ENCODE data around the gene LDLRAD4.
"Not testable (repeated sequence)": the region's sequence is repeated elsewhere in the genome, so short reads cannot be mapped to it uniquely, and the experiment has no call there.

LDLRAD4 gene

DNA sequence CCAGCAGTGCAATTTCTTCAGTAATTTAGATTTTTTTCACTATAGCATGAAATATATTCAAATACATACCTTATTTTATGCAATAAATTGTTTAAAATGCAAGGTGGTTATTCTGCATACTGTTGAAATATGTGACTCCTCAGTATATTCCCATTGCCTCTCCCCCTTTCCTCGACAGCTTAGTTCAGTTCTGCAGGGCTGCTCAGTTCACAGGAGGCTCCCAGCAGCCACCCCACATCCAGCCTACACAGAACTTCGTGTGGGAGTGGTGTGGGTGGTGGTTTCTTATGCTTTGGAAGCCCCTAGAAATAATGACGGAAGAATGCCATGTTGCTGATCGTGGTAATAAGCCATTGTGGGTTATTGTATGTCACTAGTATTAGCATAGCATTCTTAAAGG is 428.1 kb downstream of the LDLRAD4 start:
- Histone ChIP-seq H3K4me1 (no peaks in the 10 kb centered on the region), H3K9me3 (no peaks in the 10 kb centered on the region), H3K36me3 (replicated peaks) (no peaks in the 10 kb centered on the region), H3K4me3 (no peak overlapping the region), H3K27me3 (ENCODE audit: low read depth) (no peaks in the 10 kb centered on the region)
- no peak for DNase-seq (ENCODE audit: low spot score in 2 of 2)
- in situ Hi-C loops (cut with MboI; ENCODE audit: low sequenced_read_pairs) = loop anchor here (25.0 kb wide), 1 partner anchor 434 kb away; the partner anchor contains the start of gene LDLRAD4

DNA sequence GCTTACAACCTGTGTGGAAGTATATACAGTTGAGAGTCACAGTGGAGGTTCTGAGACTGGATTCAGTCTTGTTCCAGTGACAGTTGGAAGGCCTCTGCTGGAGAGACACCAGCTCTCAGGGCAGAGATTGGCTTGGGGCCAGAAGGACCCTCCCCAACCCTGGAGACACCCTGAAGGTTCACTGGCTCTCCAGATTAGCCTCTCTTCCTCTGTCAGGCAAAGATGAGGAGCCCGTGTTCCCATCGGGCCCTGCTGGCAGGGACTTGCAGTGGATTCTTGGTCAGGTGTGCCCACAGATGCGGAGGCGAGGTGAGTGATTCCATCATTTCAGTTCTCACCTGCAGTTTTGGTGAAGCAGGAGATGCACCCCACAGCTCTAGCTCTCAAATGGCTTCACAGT is 429.2 kb downstream of the LDLRAD4 start:
- no peaks in the 10 kb centered on the region for H3K36me3 ChIP-seq (replicated peaks)
- no peaks in the 10 kb centered on the region for H3K27me3 ChIP-seq (ENCODE audit: low read depth)
- no peaks in the 10 kb centered on the region for H3K4me1 ChIP-seq
- H3K9me3 ChIP-seq = no peaks in the 10 kb centered on the region
- no peak for DNase-seq (ENCODE audit: low spot score in 2 of 2)
- H3K4me3 ChIP-seq = no peak overlapping the region
- in situ Hi-C loops (cut with MboI; ENCODE audit: low sequenced_read_pairs) = loop anchor here (25.0 kb wide), 1 partner anchor 435 kb away; the partner anchor contains the start of gene LDLRAD4

DNA sequence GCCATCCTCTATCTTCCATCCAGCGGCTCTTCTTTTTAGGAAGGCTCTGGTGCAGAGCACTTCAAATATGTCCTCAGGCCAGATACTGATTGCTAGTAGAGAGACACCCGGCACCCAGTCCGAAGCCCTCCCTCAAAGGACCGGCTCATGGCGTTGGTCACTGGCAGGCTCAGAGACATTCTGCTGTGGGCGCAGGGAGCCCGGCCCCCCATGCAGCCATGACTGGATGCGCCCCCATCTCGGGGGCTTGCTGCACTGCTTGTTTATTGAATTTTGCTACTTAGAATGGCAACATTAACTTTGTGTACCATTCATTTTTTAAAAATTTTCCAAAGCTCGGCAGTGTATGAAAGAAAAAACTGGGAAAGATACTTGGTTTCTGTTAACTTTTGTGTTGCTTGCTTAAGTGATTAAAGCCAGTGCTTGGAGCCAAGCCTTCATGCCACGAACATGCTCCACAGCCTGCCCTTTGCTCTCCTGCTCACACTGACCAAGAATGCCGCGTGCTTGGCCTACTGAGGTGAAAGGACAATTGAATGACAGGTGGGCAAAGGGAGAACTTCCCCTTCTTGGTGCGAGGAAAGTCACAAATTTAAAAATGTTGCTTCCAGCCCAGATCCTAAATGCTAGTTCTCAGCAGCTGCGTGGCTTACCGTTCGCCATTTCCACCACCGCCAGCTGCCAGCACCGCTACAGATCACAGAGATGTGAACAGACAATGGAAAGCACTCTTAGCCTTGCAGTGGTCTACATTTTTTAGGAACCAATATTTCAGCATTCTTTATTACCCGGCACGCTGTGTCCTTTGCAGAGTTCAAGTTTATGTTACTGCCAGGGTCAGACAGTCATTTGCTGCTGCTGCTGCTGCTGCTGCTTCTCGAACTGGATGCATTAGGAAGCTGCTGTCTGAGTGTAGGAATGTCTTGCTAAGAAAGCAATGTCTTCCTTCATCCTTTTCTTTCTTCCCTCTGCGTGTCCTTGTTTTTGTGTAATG is 431.1 kb downstream of the LDLRAD4 start:
- Histone ChIP-seq H3K4me3 (no peak overlapping the region), H3K4me1 (no peaks in the 10 kb centered on the region), H3K27me3 (ENCODE audit: low read depth) (no peaks in the 10 kb centered on the region), H3K9me3 (no peaks in the 10 kb centered on the region), H3K36me3 (replicated peaks) (no peaks in the 10 kb centered on the region)
- no peak for DNase-seq (ENCODE audit: low spot score in 2 of 2)
- in situ Hi-C loops (cut with MboI; ENCODE audit: low sequenced_read_pairs) = loop anchor here (25.0 kb wide), 1 partner anchor 437 kb away; the partner anchor contains the start of gene LDLRAD4

DNA sequence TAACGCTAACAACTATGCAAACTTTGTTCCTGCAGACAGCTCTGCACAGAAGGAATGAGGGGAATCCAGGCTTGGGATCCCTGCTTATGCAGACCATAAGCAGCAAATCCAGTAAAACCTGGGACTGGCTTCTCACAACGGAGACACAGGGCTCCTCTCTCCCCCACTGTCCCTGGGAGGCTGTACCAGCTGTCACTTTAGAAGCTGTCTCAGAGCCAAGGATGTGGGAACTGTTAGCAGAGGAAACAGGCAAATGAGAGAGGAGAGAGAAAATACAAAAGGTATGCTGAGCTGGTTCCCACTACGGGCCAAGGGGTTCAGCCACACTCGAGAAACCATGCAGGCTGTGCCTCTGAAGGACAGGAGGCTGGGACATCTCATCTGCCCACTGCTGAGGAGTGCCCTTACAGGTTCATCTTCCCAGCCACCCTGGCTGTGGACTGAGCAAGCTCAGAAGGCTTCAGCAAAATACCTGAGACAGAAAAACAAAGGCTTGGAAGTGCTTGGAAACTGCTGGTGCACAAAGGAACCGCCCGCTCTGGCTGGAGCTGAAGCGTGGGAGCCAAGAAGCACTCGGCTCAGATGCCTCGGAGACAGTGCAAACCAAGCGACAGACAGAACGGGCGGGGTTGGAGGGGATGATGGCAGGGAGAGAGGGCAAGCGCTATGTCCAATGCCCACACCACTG is 435.3 kb downstream of the LDLRAD4 start:
- no peaks in the 10 kb centered on the region for H3K36me3 ChIP-seq (replicated peaks)
- H3K4me1 ChIP-seq = no peaks in the 10 kb centered on the region
- H3K4me3 ChIP-seq = no peak overlapping the region
- in situ Hi-C loops (cut with MboI; ENCODE audit: low sequenced_read_pairs) = no loop called here
- DNase-seq (ENCODE audit: low spot score in 2 of 2) = no peak
- no peaks in the 10 kb centered on the region for H3K9me3 ChIP-seq
- no peaks in the 10 kb centered on the region for H3K27me3 ChIP-seq (ENCODE audit: low read depth)

DNA sequence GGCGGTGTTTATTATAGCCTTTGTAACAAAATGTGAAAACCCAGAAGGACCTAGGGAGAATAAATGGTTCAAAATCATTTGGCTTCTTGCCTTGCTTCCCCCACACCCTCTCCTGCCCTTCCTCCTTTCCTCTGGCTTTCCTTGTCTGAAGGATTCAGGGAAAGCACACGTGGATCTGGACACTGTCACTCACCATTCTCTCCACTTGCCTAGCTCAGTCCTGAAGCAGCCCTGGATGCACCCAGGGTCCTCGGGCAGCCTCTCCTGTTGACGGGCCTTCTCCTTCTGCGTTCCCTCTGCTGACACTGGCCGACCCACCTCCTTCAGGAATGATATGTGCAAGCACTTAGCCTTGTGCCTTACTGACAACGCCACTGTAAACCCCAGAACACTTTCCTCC is 439.4 kb downstream of the LDLRAD4 start:
- Histone ChIP-seq H3K4me3 (no peak overlapping the region), H3K9me3 (no peaks in the 10 kb centered on the region), H3K4me1 (no peaks in the 10 kb centered on the region), H3K36me3 (replicated peaks) (no peaks in the 10 kb centered on the region), H3K27me3 (ENCODE audit: low read depth) (no peaks in the 10 kb centered on the region)
- in situ Hi-C loops (cut with MboI; ENCODE audit: low sequenced_read_pairs) = no loop called here
- DNase-seq (ENCODE audit: low spot score in 2 of 2) = no peak

DNA sequence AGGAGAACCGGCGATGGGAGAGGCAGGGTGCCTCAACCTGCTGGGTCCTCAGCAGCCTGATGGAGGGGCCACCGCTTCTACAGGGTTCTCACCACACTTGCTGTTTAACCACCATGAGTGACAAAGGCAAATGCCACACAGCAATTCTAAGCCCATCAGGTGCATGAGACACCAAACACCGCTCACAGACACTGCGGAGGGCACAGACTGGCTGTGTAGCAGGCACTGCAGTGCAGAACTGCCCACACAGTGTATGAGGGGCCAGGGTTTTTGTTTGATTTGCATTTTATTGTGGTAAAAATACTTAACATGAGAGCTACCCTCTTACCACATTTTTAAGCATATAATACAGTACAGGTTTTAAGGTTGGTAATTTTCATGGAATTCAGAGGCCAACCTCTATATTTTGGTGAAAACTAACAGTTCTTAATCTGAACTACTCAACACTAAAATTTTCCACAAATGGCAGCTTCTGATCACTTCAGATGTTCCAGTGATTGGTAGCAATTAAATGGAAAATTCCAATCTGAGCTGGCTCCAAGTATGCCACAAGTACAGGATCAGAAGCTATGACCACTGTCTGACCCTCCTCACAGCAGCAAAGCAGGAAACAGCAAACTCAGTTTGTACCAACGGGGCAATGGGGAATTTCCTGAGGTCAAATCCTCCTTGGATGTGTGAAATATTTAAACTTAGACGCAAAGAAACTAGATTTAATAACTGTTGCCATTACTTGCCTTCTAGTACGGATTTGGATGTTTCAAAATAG is 440.1 kb downstream of the LDLRAD4 start:
- Histone ChIP-seq H3K9me3 (no peaks in the 10 kb centered on the region), H3K27me3 (ENCODE audit: low read depth) (no peaks in the 10 kb centered on the region), H3K4me1 (no peaks in the 10 kb centered on the region), H3K4me3 (no peak overlapping the region), H3K36me3 (replicated peaks) (no peaks in the 10 kb centered on the region)
- in situ Hi-C loops (cut with MboI; ENCODE audit: low sequenced_read_pairs) = no loop called here
- no peak for DNase-seq (ENCODE audit: low spot score in 2 of 2)

DNA sequence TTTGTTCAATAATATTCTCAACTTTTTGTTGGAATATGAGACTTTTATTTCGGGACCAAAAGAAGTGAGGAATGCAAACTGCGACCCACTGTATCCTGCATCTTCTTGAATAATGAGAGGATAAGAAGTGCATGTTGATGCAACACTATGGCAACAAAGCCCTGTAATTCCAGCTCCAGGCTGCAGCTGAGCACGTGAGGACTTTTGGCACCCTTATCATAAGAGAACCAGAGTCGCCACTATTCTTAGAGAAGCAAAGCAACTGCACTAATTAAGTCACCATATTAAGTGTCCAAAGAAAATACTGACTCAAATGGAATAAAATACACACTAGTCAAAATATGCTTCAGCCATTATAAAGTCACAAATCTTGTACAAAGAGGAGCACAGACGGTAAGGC is 441.9 kb downstream of the LDLRAD4 start:
- in situ Hi-C loops (cut with MboI; ENCODE audit: low sequenced_read_pairs) = no loop called here
- Histone ChIP-seq H3K4me1 (no peaks in the 10 kb centered on the region), H3K4me3 (no peak overlapping the region), H3K9me3 (no peaks in the 10 kb centered on the region), H3K27me3 (ENCODE audit: low read depth) (no peaks in the 10 kb centered on the region), H3K36me3 (replicated peaks) (peaks cover 1% of the 10 kb centered on the region; the same call in 1 of the 2 replicates)
- no peak for DNase-seq (ENCODE audit: low spot score in 2 of 2)

DNA sequence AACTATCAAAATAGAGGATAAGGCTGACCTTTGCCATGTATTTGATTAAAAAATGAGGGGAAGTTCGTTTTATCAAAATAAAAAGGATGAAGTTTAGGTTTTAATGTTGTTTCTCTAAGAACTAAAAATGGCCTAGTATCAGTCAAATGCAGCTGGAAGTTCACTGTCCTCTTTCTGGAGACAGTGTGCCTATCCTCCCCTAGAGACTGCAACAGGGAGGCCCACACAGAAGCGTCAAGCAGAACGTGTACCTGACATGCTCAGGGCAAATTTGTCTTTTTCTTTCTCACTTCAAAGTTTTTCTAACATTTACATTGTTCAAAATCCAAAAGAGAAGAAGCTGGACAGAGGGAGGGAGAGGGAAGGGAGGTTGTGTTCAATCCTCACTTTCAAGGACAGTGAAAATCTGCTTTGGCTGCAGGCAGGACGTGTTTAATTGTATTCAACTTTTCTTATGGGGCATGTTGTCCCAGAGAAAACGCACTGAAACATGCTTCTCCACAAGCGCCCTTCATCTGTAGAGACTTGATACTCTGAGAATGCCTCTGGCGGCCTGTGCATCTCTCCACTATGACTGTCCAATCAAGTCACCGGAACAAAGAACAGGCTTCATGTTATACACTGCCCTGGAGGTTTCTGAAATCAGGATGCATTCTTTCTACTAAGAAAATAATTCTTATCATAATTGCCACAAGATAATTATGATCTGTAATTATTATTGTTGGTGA is 442.7 kb downstream of the LDLRAD4 start:
- Histone ChIP-seq H3K9me3 (no peaks in the 10 kb centered on the region), H3K4me1 (no peaks in the 10 kb centered on the region), H3K27me3 (ENCODE audit: low read depth) (no peaks in the 10 kb centered on the region), H3K4me3 (no peak overlapping the region), H3K36me3 (replicated peaks) (peaks cover 8% of the 10 kb centered on the region)
- in situ Hi-C loops (cut with MboI; ENCODE audit: low sequenced_read_pairs) = no loop called here
- DNase-seq (ENCODE audit: low spot score in 2 of 2) = no peak

DNA sequence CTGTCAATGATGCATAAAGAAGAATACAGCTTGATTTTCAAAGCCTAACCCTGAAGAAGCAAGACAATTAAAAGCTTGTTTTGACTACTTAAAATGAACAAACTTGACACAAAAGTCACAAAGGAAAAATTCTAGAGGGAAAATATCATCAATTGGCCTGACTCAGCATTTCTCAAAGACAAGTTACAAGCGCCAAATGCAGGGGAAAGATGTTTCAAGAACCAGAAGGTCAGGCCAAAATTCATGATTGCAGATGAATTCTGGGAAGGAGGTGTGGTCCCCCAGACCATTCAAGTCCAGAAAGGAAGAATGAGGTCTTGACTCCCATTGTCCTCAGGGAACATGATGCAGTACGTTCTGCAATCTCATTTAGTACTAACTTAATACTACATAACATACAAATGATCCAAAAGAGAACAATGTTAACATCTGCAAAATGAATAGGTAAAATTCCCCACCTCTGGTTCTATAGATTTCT is 443.3 kb downstream of the LDLRAD4 start:
- H3K4me1 ChIP-seq = no peaks in the 10 kb centered on the region

DNA sequence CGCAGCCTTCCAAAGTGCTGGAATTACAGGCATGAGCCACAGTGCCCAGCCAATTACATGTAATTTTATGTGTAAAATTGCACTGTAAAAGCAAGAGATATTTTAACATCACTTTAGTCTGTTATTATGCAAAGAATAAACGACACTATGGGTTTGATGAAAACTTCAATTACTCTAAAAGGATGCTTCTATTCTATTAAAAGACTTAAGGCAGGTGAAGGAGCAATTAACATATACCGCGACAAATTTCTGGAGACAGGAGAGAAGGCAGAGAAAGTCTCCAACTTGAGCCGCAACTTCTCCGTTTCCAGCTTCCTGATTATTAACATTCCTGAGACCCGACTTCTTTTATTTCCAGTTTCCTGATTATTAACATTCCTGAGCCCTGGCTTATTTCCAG is 454.1 kb downstream of the LDLRAD4 start:
- Histone ChIP-seq H3K27me3 (ENCODE audit: low read depth) (no peaks in the 10 kb centered on the region), H3K4me3 (no peak overlapping the region), H3K36me3 (replicated peaks) (no peaks in the 10 kb centered on the region; the same call in 1 of the 2 replicates), H3K4me1 (peaks cover 5% of the 10 kb centered on the region), H3K9me3 (no peaks in the 10 kb centered on the region)
- in situ Hi-C loops (cut with MboI; ENCODE audit: low sequenced_read_pairs) = no loop called here
- peak in 1 of 2 experiments; percentile 33 for DNase-seq (ENCODE audit: low spot score in 2 of 2)

More for the DNA sequence above, 443.3 kb downstream of the LDLRAD4 start:
- no peak for DNase-seq (ENCODE audit: low spot score in 2 of 2)
- no peaks in the 10 kb centered on the region for H3K27me3 ChIP-seq (ENCODE audit: low read depth)
- in situ Hi-C loops (cut with MboI; ENCODE audit: low sequenced_read_pairs) = no loop called here
- no peaks in the 10 kb centered on the region for H3K9me3 ChIP-seq
- H3K36me3 ChIP-seq (replicated peaks) = peaks cover 10% of the 10 kb centered on the region
- no peak overlapping the region for H3K4me3 ChIP-seq

DNA sequence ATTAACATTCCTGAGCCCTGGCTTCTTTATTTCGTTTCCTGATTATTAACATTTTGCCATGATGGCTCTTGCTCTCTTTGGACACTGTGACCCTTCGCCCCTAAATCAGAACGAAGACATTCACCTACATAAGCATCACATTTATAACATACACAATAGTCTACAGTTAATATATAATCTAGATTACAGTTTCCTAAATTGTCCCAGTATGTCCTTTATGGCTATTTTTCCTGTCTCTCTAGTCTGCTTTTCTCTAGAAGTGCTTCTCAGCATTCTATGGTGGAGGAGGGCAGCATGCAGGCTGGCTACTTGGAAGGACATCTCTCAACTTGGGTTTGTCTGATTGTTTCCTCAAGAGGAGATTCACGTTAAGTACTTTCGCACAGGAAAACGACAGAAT is 457.9 kb downstream of the LDLRAD4 start:
- Histone ChIP-seq H3K4me1 (peaks cover 5% of the 10 kb centered on the region), H3K27me3 (ENCODE audit: low read depth) (no peaks in the 10 kb centered on the region), H3K9me3 (no peaks in the 10 kb centered on the region), H3K4me3 (no peak overlapping the region), H3K36me3 (replicated peaks) (no peaks in the 10 kb centered on the region)
- no peak for DNase-seq (ENCODE audit: low spot score in 2 of 2)
- in situ Hi-C loops (cut with MboI; ENCODE audit: low sequenced_read_pairs) = no loop called here

DNA sequence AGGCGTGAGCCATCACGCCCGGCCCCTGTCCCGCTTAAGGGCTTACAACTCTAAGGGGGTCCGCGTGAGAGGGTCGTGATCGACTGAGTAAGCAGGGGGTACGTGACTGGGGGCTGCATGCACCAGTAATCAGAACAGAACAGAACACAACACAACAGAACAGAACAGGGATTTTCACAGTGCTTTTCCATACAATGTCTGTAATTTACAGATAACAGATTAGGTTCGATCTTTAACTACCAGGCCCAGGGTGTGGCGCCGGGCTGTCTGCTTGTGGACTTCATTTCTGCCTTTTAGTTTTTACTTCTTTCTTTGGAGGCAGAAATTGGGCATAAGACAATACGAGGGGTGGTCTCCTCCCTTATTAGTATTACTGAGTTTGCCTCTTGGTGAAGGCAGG is 458.8 kb downstream of the LDLRAD4 start:
- H3K4me3 ChIP-seq, H3K9me3 ChIP-seq: not testable (repeated sequence)

DNA sequence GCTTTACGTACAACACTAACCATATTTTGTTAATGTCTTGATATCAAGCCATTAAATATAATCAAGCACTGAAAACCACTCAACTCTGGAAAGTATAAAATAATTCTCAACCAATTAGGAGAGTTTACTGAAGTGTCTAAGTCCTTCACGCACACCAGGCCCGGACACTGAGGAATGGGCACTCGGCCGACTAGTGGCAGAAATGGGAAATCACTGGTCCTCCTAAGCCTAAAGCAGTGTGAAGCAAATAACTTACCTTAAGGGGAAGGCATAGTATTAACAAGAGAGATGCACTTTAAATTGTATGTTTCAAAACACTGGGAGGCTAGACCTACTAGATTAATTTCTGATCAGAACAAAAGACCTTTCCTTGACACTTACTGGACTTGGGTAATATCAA is 462.1 kb downstream of the LDLRAD4 start:
- Histone ChIP-seq H3K4me1 (no peaks in the 10 kb centered on the region), H3K9me3 (no peaks in the 10 kb centered on the region; the same call in 1 of the 2 replicates), H3K27me3 (ENCODE audit: low read depth) (no peaks in the 10 kb centered on the region), H3K4me3 (no peak overlapping the region), H3K36me3 (replicated peaks) (no peaks in the 10 kb centered on the region)
- in situ Hi-C loops (cut with MboI; ENCODE audit: low sequenced_read_pairs) = no loop called here
- peak in 1 of 2 experiments; percentile 22 for DNase-seq (ENCODE audit: low spot score in 2 of 2)

More for the DNA sequence above, 458.8 kb downstream of the LDLRAD4 start:
- H3K36me3 ChIP-seq (replicated peaks); H3K27me3 ChIP-seq (ENCODE audit: low read depth); DNase-seq (ENCODE audit: low spot score in 2 of 2); in situ Hi-C loops (cut with MboI; ENCODE audit: low sequenced_read_pairs); H3K4me1 ChIP-seq: not testable (repeated sequence)

Measured in HAP-1 (cell line).